Colon (tissue), 2 donors: ENCODE measurements around the gene RPL12.

ENCODE experiments used
- FAIRE-seq: peaks from 2 replicates; lab custom pipeline; 2012; peaks lifted over from hg19 to GRCh38; lab: Jason Lieb, UNC
- donor health status: control.
- donor health status: control.

Gene RPL12

GRCh38 chr9:127438394-127438793, 12.8 kb downstream of the RPL12 start:
- no peak for FAIRE-seq

GRCh38 chr9:127437497-127438264, 13.5 kb downstream of the RPL12 start:
- FAIRE-seq, result no peak

GRCh38 chr9:127430415-127430814, 20.8 kb downstream of the RPL12 start:
- no peak for FAIRE-seq

GRCh38 chr9:127428348-127428747, 22.9 kb downstream of the RPL12 start:
- FAIRE-seq, result no peak

- no peak for FAIRE-seq
These were observed 24.4 kb downstream of the RPL12 start for GRCh38 chr9:127426756-127427155.

GRCh38 chr9:127424676-127424999, 26.6 kb downstream of the RPL12 start:
- no peak for FAIRE-seq

GRCh38 chr9:127423934-127424675, 27.1 kb downstream of the RPL12 start, which contains the start of gene ZNF79:
Gene ZNF79 (plus strand): TSS chr9:127424382. CDS start chr9:127424788, 406 bp downstream.
- FAIRE-seq, result no peak

GRCh38 chr9:127423476-127423933, 27.7 kb downstream of the RPL12 start:
- FAIRE-seq, result no peak

- no peak for FAIRE-seq
These were observed 28.4 kb downstream of the RPL12 start for GRCh38 chr9:127422787-127423186.

GRCh38 chr9:127422133-127422782, 28.9 kb downstream of the RPL12 start:
- no peak for FAIRE-seq

- no peak for FAIRE-seq
These were observed 30.1 kb downstream of the RPL12 start for GRCh38 chr9:127421057-127421456.

- FAIRE-seq, result no peak
These were observed 31.9 kb downstream of the RPL12 start for GRCh38 chr9:127419348-127419747.

GRCh38 chr9:127418037-127418471, 33.2 kb downstream of the RPL12 start:
- FAIRE-seq, result no peak

GRCh38 chr9:127417131-127418036, 33.8 kb downstream of the RPL12 start:
- no peak for FAIRE-seq

- no peak for FAIRE-seq
These were observed 35.5 kb downstream of the RPL12 start for GRCh38 chr9:127415657-127416056.

GRCh38 chr9:127415141-127415540, 36.1 kb downstream of the RPL12 start:
- no peak for FAIRE-seq

GRCh38 chr9:127411122-127411521, 40.1 kb downstream of the RPL12 start:
- FAIRE-seq, result no peak

- no peak for FAIRE-seq
These were observed 43.7 kb downstream of the RPL12 start for GRCh38 chr9:127407492-127407843.

- FAIRE-seq, result no peak
These were observed 44.3 kb downstream of the RPL12 start for GRCh38 chr9:127406799-127407491.

- FAIRE-seq, result no peak
These were observed 45.7 kb downstream of the RPL12 start for GRCh38 chr9:127405344-127406125.

- FAIRE-seq, result no peak
These were observed 46.6 kb downstream of the RPL12 start for GRCh38 chr9:127404631-127405030.
